Activated T-helper 1 cell treated with Interleukin-2 at 50 U/mL for 16 hours (primary cell): ENCODE results near the gene TSSC4.

Experiments used
- DNase-seq: peaks from one replicate; pipeline ENCODE4 v3.0.0-alpha.2; 2020; ENCODE audit warnings: low read depth

The TSSC4 gene

GRCh38 chr11:2386591-2386990 is 14.0 kb upstream of the TSSC4 start:
- no peak for DNase-seq

GRCh38 chr11:2387266-2387987 is 13.1 kb upstream of the TSSC4 start:
- no peak for DNase-seq

GRCh38 chr11:2388431-2389376 is 11.8 kb upstream of the TSSC4 start:
- no peak for DNase-seq

- DNase-seq: no peak
Measured at GRCh38 chr11:2389377-2390026, 11.0 kb upstream of the TSSC4 start.

GRCh38 chr11:2390091-2390724 is 10.3 kb upstream of the TSSC4 start:
- DNase-seq: no peak

DNA sequence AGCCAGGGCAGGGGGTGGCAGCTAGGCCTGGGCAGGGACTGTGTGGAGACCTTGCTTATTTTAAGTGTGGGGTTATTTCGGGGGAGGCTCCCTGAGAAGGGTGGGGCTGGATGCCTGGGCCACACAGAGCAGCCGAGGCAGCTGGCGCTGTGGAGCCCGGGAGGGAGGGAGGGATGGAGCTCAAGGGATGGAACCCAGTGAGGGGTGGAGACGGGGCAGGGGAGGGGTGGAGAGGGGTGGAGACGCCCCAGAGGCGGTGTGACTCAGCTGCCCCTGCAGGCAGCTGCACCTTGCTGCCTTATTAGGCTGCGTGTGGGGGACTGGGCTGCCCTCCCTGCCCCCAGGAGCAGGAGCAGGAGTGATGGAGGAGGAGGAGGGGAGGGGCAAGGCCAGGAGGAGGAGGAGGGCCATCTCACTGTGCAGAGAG is 9.8 kb upstream of the TSSC4 start:
- no peak for DNase-seq

DNA sequence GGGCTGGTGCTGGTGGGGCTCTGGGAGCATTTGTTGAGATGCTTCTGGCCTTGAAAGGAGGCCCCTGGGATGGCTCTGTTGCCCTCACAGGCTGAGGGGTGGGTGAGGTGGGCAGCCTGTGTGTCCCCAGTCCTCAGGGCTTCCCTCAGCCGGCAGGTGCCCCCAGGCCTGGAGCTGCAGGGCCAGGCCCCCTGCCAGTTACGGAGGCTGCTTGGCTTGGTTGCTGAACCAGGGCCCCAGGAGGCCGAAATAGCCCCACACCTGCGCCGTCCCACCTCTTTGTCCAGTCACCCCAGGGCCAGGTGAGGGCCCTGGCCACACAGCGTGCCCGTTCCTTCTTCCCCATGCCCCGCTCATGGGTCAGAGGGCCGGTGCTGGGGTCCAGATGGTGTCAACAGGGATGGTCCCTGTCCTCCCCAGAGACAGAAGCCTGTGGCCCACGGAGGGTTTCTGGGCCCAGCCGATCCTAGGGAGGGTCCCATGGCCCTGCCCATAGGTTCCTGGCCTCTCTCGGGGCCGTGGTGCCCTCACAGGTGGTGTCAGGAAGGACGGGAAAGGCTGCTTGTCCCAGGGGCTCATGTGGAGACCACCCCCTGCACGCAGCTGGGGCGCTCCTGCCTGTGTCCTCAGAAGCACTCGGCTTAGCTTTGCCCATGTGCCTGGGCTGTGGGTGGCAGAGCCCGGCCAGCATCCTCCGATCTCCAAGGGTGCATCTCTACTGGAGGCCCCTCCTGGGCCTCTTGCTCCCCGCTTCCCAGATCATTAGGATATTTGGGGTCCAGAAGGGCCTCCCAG is 9.2 kb upstream of the TSSC4 start:
- DNase-seq: no peak

DNA sequence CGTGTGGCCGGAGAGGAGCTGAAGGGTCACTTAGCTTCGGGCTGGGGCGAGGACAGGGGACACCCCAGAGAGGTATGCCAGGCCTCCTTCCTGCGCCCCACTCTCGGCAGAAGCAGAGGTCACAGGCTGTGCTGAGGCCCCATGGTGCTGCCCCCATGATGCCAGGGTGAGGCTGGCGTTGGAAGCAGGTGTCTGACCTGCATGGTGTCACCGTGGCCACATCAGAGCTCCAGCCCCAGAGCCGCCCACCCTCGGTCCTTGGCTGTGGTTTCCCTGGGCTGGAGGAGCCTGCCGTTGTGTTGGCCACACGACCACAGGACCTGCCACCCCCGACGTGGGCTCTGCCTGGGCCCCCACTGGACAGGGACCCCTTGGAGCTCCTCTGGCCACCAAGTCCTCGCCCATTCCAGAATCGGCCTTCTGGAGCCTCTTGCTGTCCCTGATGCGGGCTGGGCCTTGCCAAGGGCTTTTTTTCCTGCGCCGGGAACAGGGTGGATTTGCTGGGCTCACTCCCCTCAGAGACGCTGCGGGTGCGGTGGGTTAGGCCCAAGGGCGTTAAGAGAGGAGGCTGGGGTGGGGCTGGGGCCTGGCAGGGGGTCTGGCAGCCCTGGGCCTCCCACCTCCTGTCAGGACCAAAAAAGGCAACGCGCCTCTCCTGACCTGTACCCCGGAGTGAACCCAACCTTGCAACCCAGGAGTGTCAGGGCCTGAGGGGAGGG is 8.2 kb upstream of the TSSC4 start:
- no peak for DNase-seq

- DNase-seq: no peak
Measured at GRCh38 chr11:2393111-2393868, 7.3 kb upstream of the TSSC4 start.

DNA sequence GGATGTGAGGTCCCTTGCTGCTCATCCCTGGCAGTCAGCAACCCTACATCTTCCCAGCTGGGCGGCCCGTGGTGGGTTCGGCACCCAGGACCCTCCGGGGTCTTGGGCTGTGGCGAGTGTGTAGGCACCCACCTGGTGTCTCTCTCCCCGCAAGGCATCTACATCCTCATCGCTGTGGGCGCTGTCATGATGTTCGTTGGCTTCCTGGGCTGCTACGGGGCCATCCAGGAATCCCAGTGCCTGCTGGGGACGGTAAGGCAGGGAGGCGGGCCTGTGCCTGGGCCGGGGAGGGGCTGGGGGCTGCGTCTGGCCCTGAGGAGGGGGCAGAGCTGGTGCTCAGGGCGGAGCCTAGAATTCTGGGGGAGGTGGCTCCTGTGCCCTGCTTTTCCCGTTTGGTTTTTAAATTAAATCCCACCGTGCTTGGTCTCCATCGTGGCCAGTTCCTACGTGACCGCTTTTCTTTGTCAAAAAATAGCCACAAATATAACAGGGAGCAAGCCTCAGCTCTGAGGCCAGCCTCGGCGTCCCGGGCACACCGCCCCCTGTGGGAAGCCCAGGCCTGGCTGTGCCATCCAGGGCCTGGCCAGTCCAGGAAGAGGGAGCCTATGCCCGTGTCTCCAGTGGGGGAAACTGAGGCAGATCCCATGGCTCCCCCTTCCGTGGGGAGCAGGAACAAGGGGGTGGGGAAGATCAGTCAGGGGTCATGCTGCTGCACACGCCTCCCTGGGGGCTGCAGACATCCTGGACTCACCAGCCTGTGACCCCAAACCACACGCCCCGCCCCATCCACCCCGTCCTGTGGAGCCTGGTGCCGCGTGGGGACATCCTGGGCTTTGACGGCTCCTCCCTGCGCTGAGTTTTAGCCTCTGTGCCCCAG is 6.4 kb upstream of the TSSC4 start:
- no peak for DNase-seq

- no peak for DNase-seq
Measured at GRCh38 chr11:2394818-2395105, 5.8 kb upstream of the TSSC4 start.

DNA sequence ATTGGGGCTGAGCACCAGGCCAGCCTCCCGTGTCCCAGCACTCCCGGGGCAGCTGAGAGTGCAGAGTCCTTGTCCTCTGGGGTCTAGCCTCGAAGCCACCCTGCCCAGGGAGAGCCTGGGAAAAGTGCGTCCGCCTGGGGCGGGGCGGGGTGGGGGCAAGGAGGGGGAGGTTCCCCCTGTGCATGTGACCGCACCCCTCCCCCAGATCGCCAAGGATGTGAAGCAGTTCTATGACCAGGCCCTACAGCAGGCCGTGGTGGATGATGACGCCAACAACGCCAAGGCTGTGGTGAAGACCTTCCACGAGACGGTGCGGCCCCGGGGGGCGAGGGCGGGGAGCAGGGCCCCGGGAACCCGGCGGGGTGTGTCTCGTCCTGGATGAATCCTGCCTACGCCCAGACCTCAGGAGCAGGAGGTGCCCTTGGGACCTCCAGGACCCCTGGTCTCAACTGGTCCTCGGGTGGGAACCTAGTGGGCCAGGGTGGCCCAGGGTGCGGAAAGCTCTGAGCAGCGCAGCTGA is 5.3 kb upstream of the TSSC4 start:
- no peak for DNase-seq

- DNase-seq: no peak
Measured at GRCh38 chr11:2395856-2396255, 4.7 kb upstream of the TSSC4 start.

DNA sequence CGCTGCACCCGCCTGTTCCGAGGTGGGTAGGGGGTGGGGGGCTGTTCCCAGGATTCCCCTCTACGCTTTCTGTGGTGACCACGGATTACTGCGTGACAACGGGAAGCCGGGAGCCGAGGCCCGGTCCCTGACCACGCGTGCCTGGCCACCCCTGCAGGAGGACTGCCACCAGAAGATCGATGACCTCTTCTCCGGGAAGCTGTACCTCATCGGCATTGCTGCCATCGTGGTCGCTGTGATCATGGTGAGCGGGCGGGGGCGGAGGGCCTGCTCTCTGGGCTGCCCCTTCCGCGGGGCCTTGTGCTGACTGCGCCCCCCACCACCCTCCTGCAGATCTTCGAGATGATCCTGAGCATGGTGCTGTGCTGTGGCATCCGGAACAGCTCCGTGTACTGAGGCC is 4.1 kb upstream of the TSSC4 start:
- DNase-seq: no peak

DNA sequence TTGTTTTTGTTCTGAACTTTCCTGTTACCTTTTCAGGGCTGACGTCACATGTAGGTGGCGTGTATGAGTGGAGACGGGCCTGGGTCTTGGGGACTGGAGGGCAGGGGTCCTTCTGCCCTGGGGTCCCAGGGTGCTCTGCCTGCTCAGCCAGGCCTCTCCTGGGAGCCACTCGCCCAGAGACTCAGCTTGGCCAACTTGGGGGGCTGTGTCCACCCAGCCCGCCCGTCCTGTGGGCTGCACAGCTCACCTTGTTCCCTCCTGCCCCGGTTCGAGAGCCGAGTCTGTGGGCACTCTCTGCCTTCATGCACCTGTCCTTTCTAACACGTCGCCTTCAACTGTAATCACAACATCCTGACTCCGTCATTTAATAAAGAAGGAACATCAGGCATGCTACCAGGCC is 3.5 kb upstream of the TSSC4 start:
- no peak for DNase-seq

- no peak for DNase-seq
Measured at GRCh38 chr11:2398664-2399355, 1.7 kb upstream of the TSSC4 start.

- peak; percentile 20 for DNase-seq
Measured at GRCh38 chr11:2399488-2400068, 972 bp upstream of the TSSC4 start.
